GM18517 (cell line): ENCODE data around the gene CNOT2.
A peak's percentile ranks its signal among the peaks of the same experiment; 100 is the strongest.

ENCODE experiments used
- ATAC-seq: cut with Tn5 transposase; IDR thresholded peaks from one replicate; pipeline ENCODE4 v1.9.1; 2021; ENCODE audit warnings: mild to moderate bottlenecking, moderate library complexity; ENCODE audit not compliant: unreplicated experiment

CNOT2 gene

DNA sequence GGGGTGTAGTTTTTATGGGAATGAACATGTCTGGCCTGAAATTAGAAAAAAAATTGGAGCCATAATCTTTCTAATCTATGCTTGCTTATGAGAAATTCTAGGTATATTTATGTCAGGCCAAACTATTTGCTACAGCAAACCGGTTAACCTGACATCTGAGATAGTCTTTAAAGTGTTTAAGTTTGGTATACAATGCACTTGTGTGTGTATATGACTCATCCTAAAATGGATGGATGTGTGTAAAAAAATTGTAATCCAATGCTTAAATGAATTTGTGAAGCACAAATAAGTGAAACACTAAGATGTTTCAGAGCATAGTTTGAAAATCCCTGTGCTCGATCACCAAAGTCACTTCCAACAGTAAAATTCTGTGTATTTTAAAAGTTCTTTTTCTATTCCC lies 6.7 kb downstream of the CNOT2 start:
- ATAC-seq, result no peak

DNA sequence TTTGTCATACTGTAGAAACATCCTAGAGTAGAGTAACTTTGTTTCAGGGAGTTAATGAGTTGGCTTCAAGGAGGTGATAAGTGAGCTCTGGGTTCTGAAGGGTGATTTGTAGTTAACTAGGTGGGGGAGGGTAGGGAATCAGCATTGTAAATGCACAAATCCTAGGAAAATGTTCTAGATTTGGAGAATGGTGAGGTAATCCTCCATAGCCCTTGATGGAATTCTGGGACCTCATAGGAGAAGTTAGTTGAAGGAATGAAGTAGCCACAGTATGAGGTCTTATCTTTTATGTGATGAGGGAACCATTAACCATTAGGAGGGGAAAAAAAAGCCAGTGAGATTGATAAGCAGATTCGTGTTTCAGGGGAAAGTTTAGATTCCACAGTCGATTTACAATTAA lies 8.0 kb downstream of the CNOT2 start:
- ATAC-seq, result no peak

DNA sequence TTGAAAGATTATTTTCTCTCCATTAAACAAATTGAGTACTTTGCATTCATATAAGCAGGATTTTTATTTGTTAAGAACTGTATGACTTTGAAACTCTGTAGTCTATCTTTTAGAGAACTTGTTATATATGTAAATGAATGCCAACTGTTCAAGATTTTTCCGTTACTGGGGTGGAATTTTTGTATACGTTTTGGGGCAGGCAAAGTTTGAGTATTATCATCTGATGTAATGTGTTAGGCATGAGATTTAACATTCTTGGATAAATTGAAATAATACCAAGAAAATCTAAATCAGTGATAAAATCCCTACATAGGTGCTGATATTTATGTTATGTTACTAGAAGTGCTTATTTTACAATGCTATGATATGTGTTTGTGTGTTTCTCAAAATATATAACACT lies 8.4 kb downstream of the CNOT2 start:
- no peak for ATAC-seq

DNA sequence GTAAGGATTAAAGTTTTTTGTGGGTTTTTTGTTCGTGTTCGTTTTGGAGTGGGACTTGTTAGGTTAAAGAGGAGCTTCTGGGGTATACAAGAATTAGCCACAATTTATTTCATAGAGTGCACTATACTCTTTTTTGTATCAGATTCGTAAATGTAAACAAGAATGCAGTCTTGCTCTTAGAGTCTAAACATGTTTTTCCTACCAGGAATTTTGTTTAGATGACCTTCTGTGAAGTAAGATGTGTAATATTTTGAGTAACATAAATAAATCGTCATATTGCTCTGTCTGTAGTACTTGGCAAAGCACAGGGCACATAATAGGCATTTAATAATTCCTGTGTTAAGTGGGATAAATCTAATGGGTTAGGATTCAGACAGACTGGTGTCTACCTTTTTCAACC lies 9.6 kb downstream of the CNOT2 start:
- no peak for ATAC-seq

DNA sequence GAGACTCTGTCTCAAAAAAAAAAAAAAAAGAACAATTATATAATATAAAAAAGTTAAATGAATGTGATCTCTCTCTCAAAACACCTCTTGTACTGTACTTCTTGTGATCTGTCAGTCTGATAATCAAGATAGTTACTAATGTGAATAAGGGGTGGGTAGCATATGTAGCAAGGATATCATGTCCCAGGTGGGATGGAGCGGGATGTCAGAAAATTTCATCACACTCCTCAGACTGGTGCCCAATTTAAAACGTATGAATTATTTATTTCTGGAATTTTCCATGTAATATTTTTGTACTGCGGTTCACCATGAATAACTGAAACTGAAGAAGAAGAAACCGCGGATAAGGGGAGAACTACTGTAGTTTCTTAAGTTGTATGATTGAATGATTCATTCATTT lies 11.0 kb downstream of the CNOT2 start:
- ATAC-seq, result no peak

DNA sequence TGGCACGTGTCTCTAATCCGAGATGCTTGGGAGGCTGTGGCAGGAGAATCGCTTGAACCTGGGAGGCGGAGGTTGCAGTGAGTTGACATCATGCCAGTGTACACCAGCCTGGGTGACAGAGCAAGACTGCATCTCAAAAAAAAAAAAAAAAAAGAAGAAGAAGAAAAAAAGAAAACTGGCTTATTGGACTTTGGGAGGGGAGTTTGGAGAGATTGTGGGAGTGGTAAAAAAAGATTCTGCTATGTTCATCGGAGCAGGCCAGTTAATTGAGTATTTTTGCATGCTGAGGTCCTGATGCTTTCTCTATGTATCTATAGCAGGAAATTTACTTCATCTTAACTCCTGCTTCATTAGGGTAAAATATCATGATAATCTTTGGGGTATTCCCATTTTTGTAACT lies 11.6 kb downstream of the CNOT2 start:
- no peak for ATAC-seq

DNA sequence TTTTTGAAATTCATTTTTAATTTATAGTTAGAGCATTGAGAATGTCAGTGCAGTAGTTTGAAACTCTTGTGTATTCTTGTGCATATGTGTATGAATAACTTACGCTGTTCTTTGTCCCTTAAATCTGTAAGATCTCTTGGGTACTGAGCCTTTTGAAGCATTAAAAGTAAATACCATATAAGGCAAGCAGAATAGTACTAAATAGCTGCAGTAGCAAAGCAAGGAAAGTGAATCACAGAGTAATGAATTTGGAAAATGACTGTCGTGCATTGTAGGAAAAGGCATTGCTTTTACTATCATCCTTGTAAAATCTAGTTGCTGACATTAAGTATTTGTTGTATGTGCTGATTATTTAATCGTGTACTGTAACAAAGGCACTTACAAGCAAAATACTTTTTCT lies 12.1 kb downstream of the CNOT2 start:
- no peak for ATAC-seq

DNA sequence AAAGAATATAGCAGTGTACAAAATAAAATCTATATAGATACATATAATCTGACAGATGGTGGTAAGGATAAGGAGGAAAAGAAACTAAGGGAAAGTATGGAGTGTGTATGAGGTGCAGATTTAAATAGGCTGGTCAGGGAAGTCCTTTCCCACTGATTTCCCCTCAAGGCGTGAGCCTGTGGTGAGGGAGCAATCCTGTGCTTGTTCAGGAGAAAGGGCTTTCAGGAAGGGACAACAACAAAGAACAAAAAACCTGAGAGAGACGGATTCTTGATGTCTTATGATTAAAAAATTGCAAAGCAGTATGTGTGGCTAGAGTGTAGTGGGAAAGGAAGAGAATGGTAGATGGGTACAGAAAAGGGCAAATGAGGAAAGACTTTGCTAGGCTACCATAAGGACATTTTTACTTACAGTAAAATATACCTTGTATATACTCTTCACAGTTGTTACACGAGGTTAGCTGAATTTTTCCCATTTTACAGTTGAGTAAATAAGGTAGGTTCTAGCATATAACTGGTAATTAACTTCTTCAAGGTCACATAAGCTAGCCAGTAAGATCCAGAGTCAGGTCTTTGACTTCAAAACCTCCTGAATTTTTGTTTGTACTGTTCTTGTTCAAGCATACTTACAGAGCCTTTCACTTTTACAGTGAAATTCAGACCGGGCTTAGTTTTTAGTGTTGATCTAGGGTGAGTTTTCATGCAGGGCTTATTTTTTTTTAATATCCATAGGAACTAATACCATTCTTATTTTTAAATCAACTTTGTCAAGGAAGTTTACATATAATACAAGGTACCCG lies 15.6 kb downstream of the CNOT2 start:
- no peak for ATAC-seq

DNA sequence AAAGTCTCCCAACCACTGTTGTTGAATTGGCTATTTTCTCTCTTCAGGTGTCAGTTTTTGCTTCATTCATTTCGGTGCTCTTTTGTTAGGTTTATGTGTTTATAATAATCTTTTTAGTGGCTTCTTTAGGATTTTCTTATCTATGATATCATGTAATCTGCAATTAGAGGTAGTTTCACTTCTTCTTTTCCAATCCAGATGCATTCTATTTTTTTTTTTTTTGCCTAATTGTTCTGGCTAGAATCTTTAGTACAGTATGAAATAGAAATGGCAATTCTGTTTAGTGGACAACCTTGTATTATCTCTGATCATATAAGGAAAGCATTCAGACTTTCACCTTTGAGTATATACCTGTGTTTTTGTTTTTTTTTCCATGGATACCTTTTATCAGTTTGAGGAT lies 17.4 kb downstream of the CNOT2 start:
- ATAC-seq, result peak; percentile 48

DNA sequence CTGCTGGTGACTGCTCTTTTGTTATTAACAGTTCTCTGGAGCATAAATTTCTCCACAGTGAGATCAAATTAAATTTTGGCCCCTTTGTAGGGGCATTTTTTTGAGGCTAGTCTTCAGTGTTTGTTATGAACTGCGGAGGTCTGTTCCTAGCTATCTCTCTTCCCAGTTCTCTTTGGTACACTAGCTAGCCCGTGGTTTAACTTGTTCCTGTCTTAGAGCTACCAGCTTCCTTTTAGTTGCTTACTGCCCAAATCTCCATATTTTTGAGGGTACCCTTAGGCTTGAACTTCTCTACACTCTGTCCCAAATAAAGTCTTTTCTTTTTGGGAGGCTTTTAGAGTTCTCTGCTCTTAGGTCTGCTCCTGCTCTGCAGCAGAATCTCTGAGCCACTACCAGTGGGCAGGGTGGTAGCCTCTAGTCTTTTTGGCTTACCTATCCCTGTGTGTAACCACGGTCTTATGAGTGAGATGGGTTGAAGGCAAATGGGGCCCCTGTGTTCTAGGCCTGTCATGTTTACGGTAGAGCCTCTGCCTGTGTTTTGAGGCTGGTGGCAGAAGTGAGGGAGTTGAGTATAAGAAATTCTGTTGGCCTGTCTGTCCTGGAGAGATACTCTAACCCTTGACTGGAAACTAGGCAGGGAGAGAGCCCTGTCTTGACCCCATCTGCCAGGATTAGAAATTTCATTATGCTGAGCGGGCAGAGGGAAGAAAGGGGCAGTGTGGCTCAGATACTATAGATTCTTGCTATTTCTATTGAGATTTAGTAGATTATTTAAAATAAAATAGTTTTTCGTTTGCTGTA lies 21.0 kb downstream of the CNOT2 start:
- ATAC-seq, result no peak

DNA sequence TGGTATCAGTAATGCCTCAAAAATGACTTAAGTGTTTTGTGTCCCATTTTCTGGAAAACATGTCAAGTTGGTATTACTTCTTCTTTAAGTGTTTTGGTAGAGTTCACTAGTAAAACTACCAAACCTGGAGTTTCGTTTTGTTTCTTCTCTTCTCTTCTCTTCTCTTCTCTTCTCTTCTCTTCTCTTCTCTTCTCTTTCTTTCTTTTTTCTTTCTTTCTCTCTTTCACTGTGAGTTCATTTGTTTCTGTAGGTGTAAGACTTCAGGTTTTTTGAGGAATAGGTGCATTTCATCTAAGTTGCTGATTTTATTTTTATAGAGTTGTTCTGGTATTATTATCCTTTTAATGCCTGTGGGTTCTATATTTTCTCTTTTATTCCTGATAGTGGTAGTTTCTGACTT lies 21.9 kb downstream of the CNOT2 start:
- ATAC-seq, result no peak

DNA sequence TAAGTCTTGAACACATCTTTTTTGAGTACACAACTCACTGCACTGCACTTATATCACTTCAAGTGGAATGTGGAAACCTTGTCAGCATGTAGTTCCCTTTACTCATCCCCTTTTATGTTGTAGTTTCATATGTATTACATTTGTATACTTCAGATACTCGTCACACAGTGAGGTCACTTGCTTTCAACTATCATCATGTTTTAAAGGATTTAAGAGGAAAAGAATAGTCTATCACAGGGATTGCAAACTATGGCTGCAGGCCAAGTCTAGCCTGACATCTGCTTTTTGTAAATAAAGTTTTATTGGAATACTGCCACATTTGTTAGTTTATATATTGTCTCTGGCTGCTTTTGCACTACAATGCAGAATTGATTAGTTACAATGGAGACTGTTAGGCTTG lies 24.3 kb downstream of the CNOT2 start:
- ATAC-seq, result no peak

DNA sequence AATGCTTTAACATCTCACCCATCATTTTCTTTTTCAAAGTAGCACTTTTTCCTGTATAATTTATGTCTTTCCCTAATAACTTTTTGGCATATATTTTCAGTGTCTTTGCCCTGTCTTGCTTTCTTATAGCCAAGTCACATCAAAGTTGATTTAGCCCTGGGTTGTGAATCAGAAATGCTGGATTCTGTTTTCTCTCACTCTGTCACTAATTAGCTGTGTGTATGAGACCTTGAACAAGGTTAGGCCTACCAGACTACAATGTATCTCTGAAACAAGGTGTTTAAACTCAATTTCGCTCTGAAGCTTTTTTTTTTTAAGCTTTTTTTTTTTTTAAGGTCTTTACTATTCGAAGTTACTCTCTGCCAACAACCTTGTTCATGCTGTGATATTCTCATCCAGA lies 25.7 kb downstream of the CNOT2 start:
- no peak for ATAC-seq

DNA sequence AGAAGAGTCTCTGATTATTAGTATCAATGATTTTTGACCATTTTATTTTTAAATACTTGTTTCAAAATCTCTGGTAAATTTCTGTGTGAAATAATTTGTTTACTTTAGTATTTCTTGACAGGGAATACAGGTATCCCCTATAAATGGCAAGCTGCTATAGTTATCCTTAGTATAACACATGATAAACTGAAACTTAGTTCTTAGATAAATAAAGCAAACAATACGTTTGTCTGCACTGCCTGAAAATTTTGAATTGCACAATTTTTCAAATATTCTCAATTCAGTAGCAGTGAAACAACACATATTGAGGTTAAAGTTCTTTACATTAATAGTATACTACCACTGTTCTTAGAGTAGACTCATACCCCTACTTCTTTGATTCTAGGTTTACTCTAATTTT lies 26.9 kb downstream of the CNOT2 start:
- no peak for ATAC-seq

DNA sequence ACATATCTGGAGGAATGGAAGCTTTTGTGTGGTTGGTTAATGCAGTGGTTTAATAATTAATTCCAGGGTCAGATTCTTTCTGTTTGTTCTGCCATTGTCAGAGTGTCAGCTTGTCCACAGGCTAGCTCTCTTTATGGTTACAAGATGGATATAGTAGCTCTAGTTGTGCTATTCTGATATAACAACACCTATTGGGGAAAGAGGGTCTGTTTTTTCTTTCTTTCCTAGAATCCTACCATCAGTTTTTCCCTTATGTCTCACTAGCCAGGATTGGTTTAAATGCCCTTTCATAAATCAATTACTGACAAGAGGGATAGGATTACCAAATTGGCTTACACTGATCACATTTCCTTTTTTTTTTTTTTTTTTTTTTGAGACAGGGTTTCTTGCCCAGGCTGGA lies 27.8 kb downstream of the CNOT2 start:
- no peak for ATAC-seq

DNA sequence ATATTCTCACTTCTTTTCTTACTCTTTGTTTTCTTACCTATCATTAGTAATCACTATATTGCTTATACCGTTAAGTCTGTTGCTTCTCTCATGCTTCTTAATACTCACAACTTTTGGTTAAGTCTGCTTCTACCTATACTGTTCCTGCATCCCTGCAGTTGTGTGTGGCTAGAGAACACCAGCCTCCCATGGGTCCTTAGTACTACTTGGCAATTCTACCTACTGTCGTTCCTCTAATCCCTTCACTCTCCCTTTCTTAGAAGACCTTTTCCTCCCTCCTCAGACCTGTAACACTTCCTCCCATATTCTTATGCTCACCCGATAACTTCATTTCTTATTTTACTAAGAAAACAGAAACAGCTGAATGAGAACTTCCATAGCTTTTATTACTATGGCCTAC lies 29.3 kb downstream of the CNOT2 start:
- ATAC-seq, result no peak

DNA sequence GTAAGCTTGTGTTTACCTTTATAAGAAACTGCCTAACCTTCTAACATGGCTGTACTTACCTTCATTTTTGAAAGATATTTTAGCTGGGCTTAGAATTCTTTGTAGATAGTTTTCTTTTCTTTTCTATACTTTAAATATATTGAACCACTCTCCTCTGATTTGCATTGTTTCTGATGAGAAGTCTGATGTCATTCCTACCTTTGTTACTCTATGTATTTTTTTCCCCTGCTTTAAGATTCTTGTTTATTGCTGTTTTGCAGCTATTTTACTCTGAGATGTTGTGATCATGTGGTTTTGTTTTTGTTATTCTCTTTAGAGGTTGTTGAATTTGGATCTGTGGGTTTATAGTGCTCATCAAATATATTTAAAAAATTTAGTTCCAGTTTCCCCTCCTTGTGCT lies 31.8 kb downstream of the CNOT2 start:
- no peak for ATAC-seq

DNA sequence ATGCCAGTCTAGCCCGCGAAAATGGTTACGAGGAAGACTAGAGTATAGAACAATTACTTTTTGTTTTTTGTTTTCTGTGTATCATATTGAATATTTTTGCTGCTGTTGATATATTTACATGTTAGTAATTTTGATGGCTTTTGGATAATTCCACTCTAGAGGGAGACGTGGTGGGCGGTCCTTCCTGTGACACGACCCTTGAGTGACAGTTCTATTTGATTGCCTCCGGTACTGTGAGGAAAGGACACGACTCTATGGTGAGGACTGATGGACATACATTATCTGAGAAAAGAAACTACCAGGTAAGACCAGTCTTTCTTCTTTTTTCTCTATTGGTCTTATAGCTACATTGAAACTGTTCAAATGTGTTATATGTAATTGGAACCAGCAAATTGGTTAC lies 34.7 kb downstream of the CNOT2 start:
- ATAC-seq, result no peak

DNA sequence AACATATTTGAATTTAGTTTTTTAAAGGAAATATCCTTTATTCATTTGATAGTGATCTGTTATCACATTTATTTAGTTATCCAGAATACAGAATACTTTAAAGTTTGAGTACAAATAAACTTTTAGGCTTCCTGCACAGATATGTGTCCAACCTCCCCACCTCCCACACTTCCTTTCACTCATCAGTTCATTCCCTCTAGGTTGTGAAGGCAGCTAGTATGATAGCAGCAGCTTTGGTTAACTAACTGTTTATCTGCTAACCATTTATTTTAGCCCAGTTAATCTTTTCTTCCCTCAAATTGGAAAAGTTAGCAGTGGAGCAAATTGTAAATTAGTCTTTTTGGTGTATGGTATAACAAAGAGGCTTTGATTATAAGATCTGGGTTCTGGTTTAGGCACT lies 35.7 kb downstream of the CNOT2 start:
- no peak for ATAC-seq

DNA sequence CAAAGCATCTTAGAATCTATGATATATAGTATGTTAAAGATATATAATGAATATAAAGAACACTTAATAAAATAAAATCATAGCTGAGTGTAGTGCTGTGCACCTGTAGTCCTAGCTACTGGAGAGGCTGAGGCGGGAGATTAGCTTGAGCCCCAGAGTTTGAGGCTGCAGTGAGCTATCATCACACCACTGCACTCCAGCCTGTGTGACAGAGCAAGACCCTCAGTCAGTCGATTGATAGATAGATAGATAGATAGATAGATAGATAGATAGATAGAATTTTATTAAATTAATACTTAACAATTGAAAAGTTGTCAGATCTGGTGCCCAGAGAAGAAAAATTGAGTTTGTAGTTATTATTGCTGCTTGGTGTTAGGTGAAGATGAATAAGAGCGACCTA lies 40.0 kb downstream of the CNOT2 start:
- ATAC-seq, result no peak

DNA sequence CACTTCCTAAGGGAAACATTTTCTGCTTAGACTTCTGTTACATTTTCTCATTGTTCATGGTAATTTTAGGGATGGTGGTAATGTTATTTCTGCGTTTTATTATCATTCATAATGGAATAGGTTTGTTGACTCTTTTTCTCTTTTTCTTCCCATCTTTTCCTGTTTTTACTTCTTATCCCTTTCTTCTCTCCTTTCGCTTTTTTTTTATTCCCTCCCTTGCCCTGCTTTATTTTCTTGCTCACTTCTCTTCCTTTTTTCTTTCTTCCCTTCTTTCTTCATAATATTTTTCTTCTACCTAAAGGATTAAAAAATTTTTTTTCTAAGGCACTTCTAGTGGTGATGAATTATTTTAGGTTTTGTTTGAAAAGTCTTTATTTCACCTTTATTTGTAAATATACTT lies 45.6 kb downstream of the CNOT2 start:
- no peak for ATAC-seq

DNA sequence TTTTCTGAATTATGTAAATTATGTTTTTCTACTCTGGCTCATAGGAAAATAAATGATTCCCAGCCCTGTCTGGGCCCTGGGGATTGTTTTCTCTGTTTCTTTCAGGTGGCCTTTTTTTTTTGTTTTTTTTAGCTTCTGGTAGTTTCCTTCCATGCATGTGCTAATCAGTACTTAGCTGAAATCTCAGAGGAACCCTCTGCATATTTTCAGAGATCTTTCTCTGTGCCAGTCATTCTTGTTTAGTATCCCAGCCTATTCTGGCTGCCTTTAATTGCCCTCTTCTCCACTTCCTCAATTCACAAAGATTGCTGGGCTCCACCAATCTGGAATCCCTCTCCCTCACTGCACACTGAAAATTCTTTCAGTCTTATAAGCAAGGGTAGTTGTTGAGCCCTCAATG lies 46.9 kb downstream of the CNOT2 start:
- ATAC-seq, result no peak
